H1 (cell line): ENCODE measurements around the gene SSTR4. TPM values are rescaled to one million over a fixed set of nuclear protein-coding genes. Genes with fewer than 3 reads are reported as not detected.

Source experiments
- CTBP2 ChIP-seq: IDR thresholded peaks from 2 replicates; pipeline ENCODE4 v1.7.0; 2011; ENCODE audit warnings: borderline replicate concordance, mild to moderate bottlenecking, moderate library complexity, mixed read lengths, low read length; ENCODE audit not compliant: insufficient read depth, insufficient read length
- CTCF ChIP-seq, 3 experiments: IDR thresholded peaks; 1 replicate in 2 of 3; 2 replicates in 1 of 3; pipeline versions ENCODE4 v1.5.1 to v1.6.1; 2011; ENCODE audit warnings: low read length in 3 of 3, mild to moderate bottlenecking in 3 of 3, inconsistent platforms in 2 of 3, low read depth in 1 of 3, moderate library complexity in 1 of 3; ENCODE audit not compliant: insufficient read depth in 1 of 3; ENCODE audit errors: control extremely low read depth in 1 of 3
- HDAC6 ChIP-seq: IDR thresholded peaks from one replicate; pipeline ENCODE4 v1.7.1; 2012; ENCODE audit warnings: low read depth, mild to moderate bottlenecking, inconsistent platforms, low read length, moderate library complexity
- KDM1A ChIP-seq: fragments of 200-600, 300-600 bp; sonication (generic); IDR thresholded peaks from 2 replicates; pipeline ENCODE4 v1.7.1; 2016; ENCODE audit warnings: mild to moderate bottlenecking, low read length, borderline replicate concordance
- SP2 ChIP-seq: IDR thresholded peaks from 2 replicates; pipeline ENCODE4 v1.6.1; 2012; ENCODE audit warnings: mild to moderate bottlenecking, low read length, inconsistent platforms
- SRF ChIP-seq: IDR thresholded peaks from 2 replicates; pipeline ENCODE4 v1.6.1; 2011; ENCODE audit warnings: mild to moderate bottlenecking, low read depth, low read length, moderate library complexity
- USF2 ChIP-seq: IDR thresholded peaks from 2 replicates; pipeline ENCODE4 v1.6.1; 2011; ENCODE audit warnings: low read length, improper control_type of control experiment
- YY1 ChIP-seq: IDR thresholded peaks from 2 replicates; pipeline ENCODE4 v1.6.1; 2011; ENCODE audit warnings: low read depth, mild to moderate bottlenecking, low read length
- ZNF274 ChIP-seq: IDR thresholded peaks from 2 replicates; pipeline ENCODE4 v1.7.0; 2012; ENCODE audit warnings: low read length, borderline replicate concordance; ENCODE audit errors: extremely low read depth
- polyA plus RNA-seq, 7 experiments: library from polyadenylated mRNA; depleted of rRNA in 3 of 7; stranded (reverse) in 5 of 7; unstranded in 2 of 7; fragments of >200 nt in 5 of 7; fragments of 200-250 nt in 2 of 7; gene quantifications; 1 replicate in 5 of 7; 2 replicates in 1 of 7; 4 replicates in 1 of 7; pipeline versions ENCODE4 v1.2.1 to v1.2.3, GENCODE V29; 2011 to 2013; ENCODE audit warnings: missing spikeins in 2 of 7, mixed read lengths in 2 of 7
- total RNA-seq: library from RNA; stranded (reverse); fragmentation: NEBNext Ultra II Directional; extraction: Animal tissue kit (Norgen Biotek cat#: 25700); gene quantifications from 2 replicates; pipeline ENCODE4 v1.2.1, GENCODE V29; 2021

Gene SSTR4
- total and polyA plus RNA-seq, 2 of the 8 experiments (the other 6 are each of a cell fraction or from before 2014, with no cell fraction given), result 0.05 TPM; not detected in 1

GRCh38 chr20:23060629-23061028, 25.5 kb downstream of the SSTR4 start (continued):
- TF ChIP-seq USF2, result no peak
- no peak for TF ChIP-seq CTCF (IDR thresholded peaks at IDR 0.05; ENCODE audit: control extremely low read depth in 1 of 3, insufficient read depth in 1 of 3, low read depth in 1 of 3, low read length in 3 of 3)
- no peak for TF ChIP-seq HDAC6
- no peak for TF ChIP-seq ZNF274
- TF ChIP-seq KDM1A, result no peak
- TF ChIP-seq SP2, result no peak
- TF ChIP-seq YY1, result no peak
- TF ChIP-seq SRF, result no peak
- no peak for TF ChIP-seq CTBP2
